GM12864 (cell line): Measurements from ENCODE around the gene CHRNB4.
"Not testable (repeated sequence)": the region's sequence is repeated elsewhere in the genome, so short reads cannot be mapped to it uniquely, and the experiment has no call there.

ENCODE experiments used
- DNase-seq: peaks from one replicate; pipeline ENCODE4 v3.0.0-alpha.2; 2011; ENCODE audit warnings: low read depth
- H3K4me3 ChIP-seq: 2 replicates; pipeline ENCODE4 v1.5.1; 2011; ENCODE audit warnings: mild to moderate bottlenecking, low read depth, low read length, control low read depth
- CTCF ChIP-seq: IDR thresholded peaks from 2 replicates; pipeline ENCODE4 v1.5.1; 2011; ENCODE audit warnings: low read depth, mild to moderate bottlenecking, moderate library complexity, low read length, control low read depth, inconsistent platforms; ENCODE audit errors: missing control alignments

CHRNB4 gene

GRCh38 chr15:78641102-78641748 lies at the start of gene CHRNB4:
Gene CHRNB4, minus strand, starts transcription at chr15:78641210. Its CDS starts 77 bp downstream, at chr15:78641133.
- no peak for TF ChIP-seq CTCF
- no peak for DNase-seq
- peak within 1 kb of the TSS; percentile 4; the same call in 1 of the 2 replicates for H3K4me3 ChIP-seq

- DNase-seq = no peak
- no peak for TF ChIP-seq CTCF
- no peak overlapping the region for H3K4me3 ChIP-seq
These were observed 48.6 kb upstream of the CHRNB4 start for GRCh38 chr15:78689626-78690025.

- TF ChIP-seq CTCF = no peak
These were observed 44.9 kb upstream of the CHRNB4 start for GRCh38 chr15:78685925-78686324.

GRCh38 chr15:78685159-78685921 lies 44.3 kb upstream of the CHRNB4 start:
- DNase-seq = no peak
- TF ChIP-seq CTCF = no peak
- no peak overlapping the region for H3K4me3 ChIP-seq

More at GRCh38 chr15:78685925-78686324, 44.9 kb upstream of the CHRNB4 start:
- no peak for DNase-seq
- no peak overlapping the region for H3K4me3 ChIP-seq

- H3K4me3 ChIP-seq = no peak overlapping the region
- no peak for DNase-seq
- no peak for TF ChIP-seq CTCF
These were observed 43.6 kb upstream of the CHRNB4 start for GRCh38 chr15:78684657-78685056.

- H3K4me3 ChIP-seq, DNase-seq: not testable (repeated sequence)
These were observed 42.6 kb upstream of the CHRNB4 start for GRCh38 chr15:78683599-78683998.

- no peak overlapping the region for H3K4me3 ChIP-seq
- TF ChIP-seq CTCF = no peak
- no peak for DNase-seq
These were observed 41.8 kb upstream of the CHRNB4 start for GRCh38 chr15:78682693-78683410.
